Superior temporal gyrus (tissue), 1 donor: ENCODE results near the gene ABI3BP.
A peak's percentile ranks its signal among the peaks of the same experiment; 100 is the strongest.

Source experiments
- DNase-seq: peaks from one replicate; pipeline ENCODE4 v3.0.0-alpha.2; 2016; ENCODE audit errors: extremely low spot score

Gene ABI3BP

DNA sequence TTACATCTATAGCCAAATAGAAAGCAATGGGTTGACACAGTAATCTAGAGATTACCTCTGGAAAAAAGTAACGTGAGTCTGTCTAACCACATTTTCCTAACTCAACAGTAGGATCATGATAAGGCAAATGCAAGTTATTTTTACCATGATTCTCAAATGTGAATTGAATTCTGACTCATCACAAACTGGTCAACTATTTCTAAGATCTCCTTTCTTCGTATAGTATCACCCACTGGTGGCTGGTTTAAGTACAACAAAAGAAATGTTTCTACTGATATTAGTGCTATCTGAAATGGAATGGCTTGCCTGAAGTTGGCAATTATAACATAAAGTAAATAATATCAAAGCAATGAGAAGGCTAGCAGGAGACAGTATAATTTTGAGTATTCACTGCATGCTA is 102.2 kb downstream of the ABI3BP start:
- DNase-seq, result no peak

GRCh38 chr3:100888881-100889280 is 104.3 kb downstream of the ABI3BP start:
- DNase-seq, result no peak

DNA sequence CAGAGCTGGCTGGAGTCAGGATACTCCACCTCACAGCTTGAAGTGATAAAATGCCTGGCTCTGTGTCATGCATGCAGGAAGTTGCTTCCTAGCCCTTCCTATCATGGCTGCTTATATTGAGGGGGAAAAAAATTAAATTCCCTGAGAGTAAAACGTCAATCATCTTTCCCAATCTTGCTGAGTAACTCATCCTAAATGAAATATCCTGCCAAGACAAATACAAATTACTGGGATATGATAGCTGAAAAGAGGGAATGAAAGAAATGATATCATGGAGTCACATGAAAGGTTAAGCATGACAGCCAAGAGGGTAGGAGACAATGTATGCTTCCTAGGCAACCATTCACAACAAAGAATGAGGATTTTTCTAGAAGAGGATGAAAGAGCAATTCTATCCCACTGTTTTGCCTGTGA is 110.6 kb downstream of the ABI3BP start:
- no peak for DNase-seq

GRCh38 chr3:100880845-100881244 is 112.4 kb downstream of the ABI3BP start:
- no peak for DNase-seq

DNA sequence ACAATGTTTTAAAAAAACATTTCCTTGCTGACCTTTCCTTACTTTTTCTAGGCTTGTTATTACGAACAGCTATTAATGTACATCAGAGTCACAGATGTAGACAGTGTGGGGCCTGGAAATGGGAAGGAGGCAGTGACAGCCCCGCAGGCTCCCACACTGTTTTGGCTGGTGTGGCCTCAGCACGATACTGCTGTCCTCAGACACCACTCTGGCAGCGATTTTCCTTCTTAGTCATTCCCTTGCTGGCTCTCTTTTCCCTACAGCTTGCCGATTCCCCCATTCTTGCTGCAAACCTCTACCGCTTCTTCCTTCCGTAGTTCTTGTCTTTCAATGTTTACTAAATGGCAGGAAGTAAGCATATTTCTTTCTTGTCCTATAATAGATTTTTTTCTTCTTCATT is 113.1 kb downstream of the ABI3BP start:
- no peak for DNase-seq

GRCh38 chr3:100879195-100879810 is 113.9 kb downstream of the ABI3BP start:
- no peak for DNase-seq

DNA sequence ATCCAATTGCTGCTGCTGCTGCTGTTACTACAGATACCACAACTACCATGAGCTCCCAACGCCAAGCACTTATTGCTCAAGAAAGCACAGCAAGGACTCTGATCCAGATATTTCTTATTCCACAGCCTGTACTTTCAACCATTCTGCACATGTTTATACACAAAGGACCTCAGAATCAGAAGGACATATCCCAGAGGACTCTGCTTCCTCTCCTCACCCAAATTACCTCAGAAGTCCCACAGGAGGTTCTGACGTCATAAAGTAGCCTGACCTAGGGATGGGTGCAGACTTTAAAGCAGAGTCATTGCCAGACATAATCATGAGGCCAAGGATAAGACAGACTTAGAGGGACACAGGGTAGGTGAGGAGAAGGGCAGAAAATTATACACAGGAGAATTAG is 115.9 kb downstream of the ABI3BP start:
- DNase-seq, result no peak

DNA sequence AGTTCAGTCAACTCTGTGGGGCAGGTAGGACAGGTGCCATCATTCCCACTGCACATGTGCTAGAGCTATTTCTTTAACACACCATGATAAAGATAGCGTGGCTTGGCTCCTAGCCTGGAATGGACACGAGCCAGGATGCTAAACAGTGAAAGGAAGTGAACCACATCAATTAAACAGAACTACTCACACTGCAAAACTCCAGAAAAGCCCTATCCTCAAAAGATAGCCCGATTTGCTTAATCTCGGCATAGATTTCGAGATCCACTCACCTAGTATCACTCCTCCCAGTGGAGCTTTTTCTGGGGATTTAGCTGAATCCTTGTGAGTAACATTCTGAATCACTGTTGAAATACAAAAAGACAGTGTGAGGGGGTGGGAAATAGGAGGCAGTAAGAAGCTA is 118.0 kb downstream of the ABI3BP start:
- DNase-seq, result peak; percentile 20

- no peak for DNase-seq
Observed at GRCh38 chr3:100873611-100874010, 119.6 kb downstream of the ABI3BP start.

- DNase-seq, result no peak
Observed at GRCh38 chr3:100871306-100871705, 121.9 kb downstream of the ABI3BP start.

- no peak for DNase-seq
Observed at GRCh38 chr3:100869787-100870186, 123.4 kb downstream of the ABI3BP start.

DNA sequence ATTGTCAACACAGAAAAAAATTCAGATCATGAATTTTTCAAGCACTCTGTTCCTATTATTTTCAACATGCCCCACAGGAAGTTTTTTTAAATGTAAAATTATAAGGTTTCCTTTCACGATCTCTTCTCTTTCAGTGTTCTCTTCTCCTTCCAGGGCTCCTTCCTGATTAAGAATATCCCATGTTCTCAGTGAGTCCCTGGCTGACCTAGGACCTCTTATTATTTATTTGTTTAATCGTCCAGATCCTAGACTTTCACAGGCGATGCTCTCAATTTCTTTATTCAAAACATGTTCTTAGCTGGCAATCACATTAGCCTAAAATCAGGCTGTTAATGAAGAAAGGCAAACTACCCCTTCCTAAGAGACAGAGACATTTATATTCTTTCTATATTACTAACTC is 124.3 kb downstream of the ABI3BP start:
- DNase-seq, result no peak

- DNase-seq, result no peak
Observed at GRCh38 chr3:100868096-100868495, 125.1 kb downstream of the ABI3BP start.

DNA sequence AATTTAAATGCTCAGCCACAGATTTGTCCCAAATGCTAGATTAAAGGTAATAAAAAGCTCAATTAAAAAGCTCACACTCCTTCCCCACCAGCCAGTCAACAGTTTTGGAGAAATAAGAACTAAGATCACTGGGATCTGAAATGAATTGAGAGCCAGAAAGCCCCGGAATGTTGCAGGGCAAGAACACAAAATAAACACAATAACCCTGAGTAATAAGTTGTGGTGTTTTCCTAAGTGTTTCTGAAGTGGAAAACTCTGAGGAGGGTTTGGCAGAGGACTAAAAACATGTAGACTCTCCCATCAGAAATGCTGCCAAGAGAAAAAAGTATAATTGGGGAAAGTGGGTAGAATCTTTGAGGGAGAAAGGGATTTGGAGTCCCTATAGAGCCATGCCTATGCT is 127.8 kb downstream of the ABI3BP start:
- DNase-seq, result no peak

GRCh38 chr3:100864471-100865250 is 128.6 kb downstream of the ABI3BP start:
- no peak for DNase-seq

- no peak for DNase-seq
Observed at GRCh38 chr3:100857863-100858262, 135.4 kb downstream of the ABI3BP start.

DNA sequence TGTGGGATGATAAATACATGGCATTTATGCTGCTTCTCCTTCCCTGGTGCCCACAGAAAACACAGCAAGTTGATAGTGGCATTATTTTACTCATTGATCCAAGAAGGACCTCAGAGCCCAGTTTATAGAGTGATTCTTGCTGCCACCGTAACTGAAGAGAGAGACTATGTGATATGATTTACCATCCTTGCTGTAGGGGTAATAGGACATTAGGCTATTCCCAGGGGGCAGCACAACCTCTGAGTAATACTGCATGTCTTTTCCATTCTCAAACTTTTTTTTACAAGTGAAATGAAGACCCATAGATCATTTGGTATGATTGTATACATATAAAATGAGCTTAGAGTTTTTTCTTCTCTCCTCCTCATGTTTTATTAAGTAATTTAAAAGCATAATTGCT is 136.4 kb downstream of the ABI3BP start:
- no peak for DNase-seq

GRCh38 chr3:100852840-100853239 is 140.4 kb downstream of the ABI3BP start:
- DNase-seq, result no peak

GRCh38 chr3:100850701-100851100 is 142.5 kb downstream of the ABI3BP start:
- DNase-seq, result no peak

DNA sequence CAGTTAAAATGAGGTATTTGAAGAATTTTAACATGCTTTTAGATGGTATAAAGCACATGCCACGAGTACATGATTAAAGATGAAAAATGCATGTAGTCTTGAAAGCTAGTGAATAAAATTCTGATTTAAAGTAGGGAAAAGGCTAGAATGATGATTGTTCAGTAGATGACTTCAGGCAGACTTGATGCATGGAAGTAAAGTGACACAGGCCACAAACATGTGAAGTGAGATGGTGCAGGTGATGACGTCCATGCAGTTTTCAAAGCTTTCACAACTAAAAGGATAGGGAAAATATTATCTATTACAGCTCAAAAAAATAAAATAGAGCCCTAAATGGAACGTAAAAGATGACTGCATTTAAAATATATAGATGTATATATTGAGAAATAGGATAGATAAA is 143.1 kb downstream of the ABI3BP start:
- no peak for DNase-seq

GRCh38 chr3:100844063-100844936 is 148.9 kb downstream of the ABI3BP start:
- DNase-seq, result no peak

- DNase-seq, result no peak
Observed at GRCh38 chr3:100838157-100838556, 155.1 kb downstream of the ABI3BP start.

GRCh38 chr3:100836661-100837060 is 156.6 kb downstream of the ABI3BP start:
- no peak for DNase-seq
